Endodermal cell (in vitro differentiated cells): ENCODE data around the gene KDM5B. TPM values are rescaled to one million over a fixed set of nuclear protein-coding genes. Genes with fewer than 3 reads are reported as not detected.

ENCODE experiments used
- DNase-seq: peaks from one replicate; pipeline ENCODE4 v3.0.0-alpha.2; 2017
- H3K27ac ChIP-seq: 2 replicates; pipeline ENCODE4 v1.5.1; 2013; ENCODE audit warnings: mild to moderate bottlenecking, low read depth, low read length, moderate library complexity
- H3K27me3 ChIP-seq: 2 replicates; pipeline ENCODE4 v1.6.1; 2013; ENCODE audit warnings: mild to moderate bottlenecking, low read length, moderate library complexity; ENCODE audit not compliant: insufficient read depth, control insufficient read depth, poor library complexity, severe bottlenecking
- H3K36me3 ChIP-seq: 2 replicates; pipeline ENCODE4 v1.7.0; 2013; ENCODE audit warnings: mild to moderate bottlenecking, low read length, moderate library complexity; ENCODE audit not compliant: control insufficient read depth, insufficient read depth
- H3K4me1 ChIP-seq: one replicate; pipeline ENCODE4 v1.7.0; 2013; ENCODE audit warnings: low read length; ENCODE audit not compliant: control insufficient read depth, insufficient read depth
- H3K4me3 ChIP-seq: 2 replicates; pipeline ENCODE4 v1.5.1; 2013; ENCODE audit warnings: mild to moderate bottlenecking, low read length, moderate library complexity
- H3K9ac ChIP-seq: 2 replicates; pipeline ENCODE4 v1.6.1; 2013; ENCODE audit warnings: mild to moderate bottlenecking, low read length, moderate library complexity; ENCODE audit not compliant: poor library complexity, severe bottlenecking; ENCODE audit errors: extremely low read depth
- H3K9me3 ChIP-seq: 2 replicates; pipeline ENCODE4 v1.6.1; 2013; ENCODE audit warnings: mild to moderate bottlenecking, low read length, moderate library complexity; ENCODE audit not compliant: control insufficient read depth
- H3K27ac Mint-ChIP-seq: 2 replicates; pipeline ENCODE4 v1.8.0; 2020; ENCODE audit warnings: mixed read lengths
- H3K27me3 Mint-ChIP-seq: 2 replicates; pipeline ENCODE4 v1.8.0; 2021; ENCODE audit warnings: mild to moderate bottlenecking, mixed read lengths; ENCODE audit not compliant: insufficient read depth
- H3K36me3 Mint-ChIP-seq: 2 replicates; pipeline ENCODE4 v1.8.0; 2020; ENCODE audit warnings: low read depth, mixed read lengths
- H3K4me1 Mint-ChIP-seq: 2 replicates; pipeline ENCODE4 v1.8.0; 2020; ENCODE audit warnings: mixed read lengths
- H3K4me3 Mint-ChIP-seq: 2 replicates; pipeline ENCODE4 v1.8.0; 2020; ENCODE audit warnings: mild to moderate bottlenecking, moderate library complexity, mixed read lengths
- H3K9me3 Mint-ChIP-seq: 2 replicates; pipeline ENCODE4 v1.8.0; 2020; ENCODE audit warnings: mild to moderate bottlenecking, mixed read lengths
- CTCF ChIP-seq: fragments of 200-600 bp; sonication (generic); conservative IDR thresholded peaks from 2 replicates; pipeline ENCODE4 v1.5.0; 2021; ENCODE audit warnings: antibody characterized with exemption, mild to moderate bottlenecking
- WGBS, 2 experiments: methylation state at CpG; one replicate each; pipeline versions ENCODE4 v1.1.5 to v1.1.7; 2013; ENCODE audit warnings: missing lambda C conversion rate in 2 of 2, mixed read lengths in 1 of 2; ENCODE audit not compliant: insufficient coverage in 1 of 2, insufficient read length in 1 of 2; 5-methylcytosine and 5-hydroxymethylcytosine counted together
- total RNA-seq, 2 donors: library from RNA; stranded (reverse); fragmentation: NEBNext Ultra II Directional in 1 of 2; extraction: Animal tissue kit (Norgen Biotek cat#: 25700) in 1 of 2; gene quantifications; 2 replicates in 1 of 2; 3 replicates in 1 of 2; pipeline ENCODE4 v1.2.1, GENCODE V29; 2021

The KDM5B gene
- total RNA-seq, 2 donors from 2014 or later: 207 to 219 TPM

- H3K9ac ChIP-seq: no peak overlapping the region
- H3K36me3 ChIP-seq: no peaks in the 10 kb centered on the region
- 92 to 95% methylated on average over 8 of the region's 8 CpGs for WGBS, 2 experiments
- Mint-ChIP-seq H3K4me1 (peaks cover 2% of the 10 kb centered on the region), H3K9me3 (no peaks in the 10 kb centered on the region), H3K27ac (no peak overlapping the region), H3K27me3 (no peaks in the 10 kb centered on the region), H3K36me3 (peaks cover 10% of the 10 kb centered on the region), H3K4me3 (no peak overlapping the region)
- TF ChIP-seq CTCF: no peak
- no peaks in the 10 kb centered on the region for H3K9me3 ChIP-seq
- no peaks in the 10 kb centered on the region for H3K4me1 ChIP-seq
- no peak for DNase-seq
- peaks cover 2% of the 10 kb centered on the region for H3K27me3 ChIP-seq
- H3K27ac ChIP-seq: no peak overlapping the region
- no peak overlapping the region for H3K4me3 ChIP-seq
These were observed 46.6 kb upstream of the KDM5B start for GRCh38 chr1:202854787-202855186.

- WGBS, 2 experiments: 67% methylated on average over 14 to 15 of the region's 15 CpGs
- H3K4me3 ChIP-seq: no peak overlapping the region
- TF ChIP-seq CTCF: peak; percentile 88
- Mint-ChIP-seq H3K27me3 (peaks cover 2% of the 10 kb centered on the region), H3K27ac (peak overlapping the region; percentile 65), H3K36me3 (peaks cover 10% of the 10 kb centered on the region), H3K9me3 (no peaks in the 10 kb centered on the region), H3K4me1 (peaks cover 2% of the 10 kb centered on the region), H3K4me3 (no peak overlapping the region)
- H3K9ac ChIP-seq: no peak overlapping the region
- H3K27ac ChIP-seq: no peak overlapping the region
- no peaks in the 10 kb centered on the region for H3K4me1 ChIP-seq
- H3K36me3 ChIP-seq: no peaks in the 10 kb centered on the region
- H3K9me3 ChIP-seq: no peaks in the 10 kb centered on the region
- H3K27me3 ChIP-seq: no peaks in the 10 kb centered on the region
- DNase-seq: peak; percentile 89
These were observed 44.1 kb upstream of the KDM5B start for GRCh38 chr1:202852163-202852904.

- TF ChIP-seq CTCF: no peak
- 90 to 96% methylated on average over 6 to 7 of the region's 7 CpGs for WGBS, 2 experiments
- no peak for DNase-seq
- Mint-ChIP-seq H3K4me1 (peaks cover 2% of the 10 kb centered on the region), H3K27ac (no peak overlapping the region), H3K9me3 (no peaks in the 10 kb centered on the region), H3K27me3 (peaks cover 3% of the 10 kb centered on the region), H3K4me3 (no peak overlapping the region), H3K36me3 (peaks cover 2% of the 10 kb centered on the region)
- Histone ChIP-seq H3K9ac (no peak overlapping the region), H3K36me3 (no peaks in the 10 kb centered on the region), H3K4me1 (no peaks in the 10 kb centered on the region), H3K27ac (no peak overlapping the region), H3K9me3 (no peaks in the 10 kb centered on the region), H3K4me3 (no peak overlapping the region), H3K27me3 (no peaks in the 10 kb centered on the region)
These were observed 42.6 kb upstream of the KDM5B start for GRCh38 chr1:202850593-202851362.
